ENCODE measurements around the gene TVP23C. TPM values are rescaled to one million over a fixed set of nuclear protein-coding genes. Genes with fewer than 3 reads are reported as not detected.
A peak's percentile ranks its signal among the peaks of the same experiment; 100 is the strongest.

The TVP23C gene
- total RNA-seq, 1 donor from 2014 or later: 15.2 TPM

GRCh38 chr17:15496735-15497670, 66.3 kb downstream of the TVP23C start:
- peak; percentile 59 for DNase-seq (ENCODE audit: low spot score)

GRCh38 chr17:15494821-15495220, 68.5 kb downstream of the TVP23C start:
- DNase-seq (ENCODE audit: low spot score): peak; percentile 50

DNA sequence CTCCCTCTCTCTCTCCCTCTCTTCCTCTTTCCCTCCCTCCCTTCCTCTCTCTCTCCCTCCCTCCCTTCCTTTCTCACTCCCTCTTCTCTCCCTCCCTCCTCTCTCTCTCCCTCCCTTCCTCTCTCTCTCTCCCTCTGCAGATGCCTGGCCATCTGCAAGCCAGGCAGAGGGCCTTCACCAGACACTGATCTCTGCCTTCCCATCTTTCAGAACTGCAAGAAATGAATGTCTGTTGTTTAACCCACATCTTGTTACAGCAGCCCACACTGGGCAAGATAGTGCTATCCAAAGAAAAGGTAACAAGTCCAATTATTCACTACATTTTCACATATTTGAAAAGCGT, 69.6 kb downstream of the TVP23C start:
- DNase-seq (ENCODE audit: low spot score): no peak

DNA sequence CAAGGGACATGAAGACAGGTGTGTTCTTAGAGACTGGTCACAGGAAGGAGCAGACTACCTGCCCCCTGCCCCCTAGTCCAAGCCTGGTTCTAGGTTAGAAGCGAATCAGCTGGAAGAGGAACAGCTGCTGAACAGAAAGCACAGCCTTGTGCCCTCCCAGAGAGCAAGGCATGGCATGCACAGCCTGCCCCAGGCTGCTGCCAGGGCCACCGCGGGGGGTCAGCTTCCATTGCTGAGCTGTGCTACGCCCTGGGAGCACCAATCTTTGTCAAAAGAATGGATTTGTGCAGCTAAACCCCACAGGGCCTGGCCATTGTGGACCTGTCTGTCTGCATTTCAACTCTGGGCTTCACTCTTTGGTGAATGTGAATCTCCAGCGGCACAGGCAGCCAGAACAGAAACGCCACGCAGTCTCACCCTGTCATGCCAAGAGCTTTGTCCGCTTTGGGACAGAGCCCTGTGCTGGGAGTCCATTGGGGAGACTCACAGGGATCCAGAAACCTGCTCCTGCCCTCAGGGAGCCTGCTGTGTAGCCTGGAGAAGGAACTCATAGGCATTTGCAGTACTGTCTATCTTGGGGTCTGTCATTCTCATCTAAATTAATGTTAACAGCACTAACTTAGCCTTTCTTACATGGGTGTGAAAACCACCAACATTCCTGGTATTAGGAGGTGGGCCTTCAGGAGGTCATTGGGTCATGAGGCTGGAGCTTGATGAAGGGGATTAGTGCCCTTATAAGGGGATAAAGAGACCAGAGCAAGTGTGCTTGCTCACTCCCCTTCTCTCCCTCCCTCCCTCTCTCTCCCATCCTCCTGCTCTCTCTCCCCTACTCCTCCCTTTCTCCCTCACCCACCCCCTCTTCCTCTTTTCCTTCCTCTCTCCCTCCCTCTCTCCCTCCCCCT, 70.2 kb downstream of the TVP23C start:
- DNase-seq (ENCODE audit: low spot score): no peak

DNA sequence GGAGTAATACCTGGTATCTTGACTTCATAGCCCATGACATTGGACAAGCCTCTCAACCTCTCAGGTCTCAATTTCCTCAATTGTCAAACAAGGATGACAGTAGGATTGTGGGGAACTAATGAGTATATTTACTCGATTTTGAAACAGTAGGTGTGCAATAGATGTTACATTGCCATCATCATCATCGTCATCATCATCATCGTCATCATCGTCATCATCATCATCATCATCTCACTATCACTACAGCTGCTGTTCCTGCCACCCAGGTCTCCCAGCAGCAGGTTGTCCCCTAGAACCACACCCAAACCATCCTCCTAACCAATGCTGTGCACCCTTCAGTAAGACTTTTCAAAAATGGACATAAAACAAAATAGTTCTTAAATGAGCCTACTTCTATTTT, 71.1 kb downstream of the TVP23C start:
- DNase-seq (ENCODE audit: low spot score): no peak

DNA sequence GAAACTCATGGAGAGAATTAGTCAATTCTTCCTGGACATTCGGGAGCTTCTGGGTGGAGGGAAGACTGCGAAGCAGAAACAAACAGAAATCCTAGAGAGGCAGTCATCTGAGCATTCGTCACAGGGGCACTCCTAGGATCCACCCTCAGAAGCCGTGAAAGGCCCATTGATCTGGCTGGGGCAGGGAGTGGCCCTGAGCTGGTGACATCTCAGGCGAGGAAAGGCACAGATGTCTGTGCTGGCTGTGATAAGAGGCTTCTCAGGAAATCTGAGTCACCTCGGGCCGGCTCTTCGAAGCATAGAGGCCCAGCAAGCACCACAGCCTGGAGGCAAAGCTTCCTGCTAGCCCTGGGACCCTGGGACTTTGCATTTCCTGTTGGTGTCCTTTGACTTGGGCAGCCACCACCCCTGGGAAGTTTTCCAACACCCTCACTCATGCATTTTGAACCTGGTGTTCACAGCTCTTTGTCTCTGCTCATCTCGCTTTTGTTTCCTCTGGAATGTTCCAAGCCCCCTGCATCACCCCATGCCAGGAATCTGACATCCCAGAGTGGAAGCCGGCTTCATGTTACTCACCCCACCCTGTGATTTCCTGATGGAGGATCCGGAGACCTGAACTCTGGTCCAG, 72.5 kb downstream of the TVP23C start:
- peak; percentile 60 for DNase-seq (ENCODE audit: low spot score)

- no peak for DNase-seq (ENCODE audit: low spot score)
Observed at GRCh38 chr17:15488557-15488956, 74.7 kb downstream of the TVP23C start.

- DNase-seq (ENCODE audit: low spot score): no peak
Observed at GRCh38 chr17:15485045-15485444, 78.2 kb downstream of the TVP23C start.

- peak; percentile 92 for DNase-seq (ENCODE audit: low spot score)
Observed at GRCh38 chr17:15483431-15483830, 79.9 kb downstream of the TVP23C start.

DNA sequence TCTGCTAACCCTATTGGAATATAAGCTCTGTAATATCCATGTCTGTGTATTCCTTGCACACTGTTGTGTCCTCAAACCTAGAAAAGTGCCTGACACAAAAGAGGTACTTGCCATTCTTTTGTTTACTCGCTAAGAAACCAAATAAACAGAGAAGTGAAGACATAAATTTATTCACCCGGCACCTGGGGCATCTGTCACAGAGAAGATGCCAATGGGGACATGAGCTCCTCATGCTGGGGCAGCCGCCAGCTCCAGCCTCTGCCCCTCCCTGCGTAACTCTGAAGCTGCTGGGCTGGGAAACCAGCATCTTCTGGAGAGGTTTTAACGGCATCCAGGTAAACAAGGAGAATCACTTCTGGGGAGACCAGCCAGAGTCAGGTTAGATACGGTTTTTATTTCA, 80.8 kb downstream of the TVP23C start:
- no peak for DNase-seq (ENCODE audit: low spot score)

DNA sequence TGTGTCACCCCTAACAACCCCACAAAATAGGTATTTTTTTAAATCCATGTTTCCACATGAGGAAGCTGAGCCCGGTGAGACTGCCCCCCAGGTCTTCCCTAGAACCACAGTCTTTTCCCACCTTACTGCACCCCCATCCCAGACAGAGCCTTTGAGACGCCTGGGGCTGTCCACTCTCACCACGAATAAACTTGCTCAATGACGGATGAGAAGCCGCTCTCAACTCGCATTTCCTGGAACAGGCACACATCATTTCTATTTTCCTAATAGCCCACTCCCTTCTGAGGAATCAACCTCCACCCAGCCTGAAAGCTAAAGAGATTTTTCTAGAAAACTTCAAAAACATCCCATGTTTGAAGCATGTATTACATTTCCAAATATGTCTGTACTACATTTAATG, 81.8 kb downstream of the TVP23C start:
- no peak for DNase-seq (ENCODE audit: low spot score)

GRCh38 chr17:15480204-15480603, 83.1 kb downstream of the TVP23C start:
- DNase-seq (ENCODE audit: low spot score): no peak

DNA sequence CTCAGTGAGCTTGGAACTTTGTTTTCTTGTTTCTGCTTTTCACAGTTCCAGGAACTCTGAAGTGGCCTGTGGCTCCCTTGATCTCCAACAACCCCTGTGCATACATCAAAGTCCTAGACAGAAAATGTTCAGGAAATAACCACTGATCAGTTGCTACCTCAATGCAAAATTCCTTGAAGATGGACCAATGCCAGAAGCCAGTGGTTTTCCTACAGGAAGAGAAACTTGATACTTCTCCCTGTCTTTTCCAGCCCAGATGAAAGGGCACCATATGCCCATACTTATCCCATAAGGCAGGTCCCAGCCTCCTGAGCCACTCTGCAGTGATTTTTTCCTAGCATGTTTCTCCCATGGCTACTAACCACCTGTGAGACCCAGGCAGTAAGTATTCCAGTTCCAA, 83.6 kb downstream of the TVP23C start:
- no peak for DNase-seq (ENCODE audit: low spot score)

DNA sequence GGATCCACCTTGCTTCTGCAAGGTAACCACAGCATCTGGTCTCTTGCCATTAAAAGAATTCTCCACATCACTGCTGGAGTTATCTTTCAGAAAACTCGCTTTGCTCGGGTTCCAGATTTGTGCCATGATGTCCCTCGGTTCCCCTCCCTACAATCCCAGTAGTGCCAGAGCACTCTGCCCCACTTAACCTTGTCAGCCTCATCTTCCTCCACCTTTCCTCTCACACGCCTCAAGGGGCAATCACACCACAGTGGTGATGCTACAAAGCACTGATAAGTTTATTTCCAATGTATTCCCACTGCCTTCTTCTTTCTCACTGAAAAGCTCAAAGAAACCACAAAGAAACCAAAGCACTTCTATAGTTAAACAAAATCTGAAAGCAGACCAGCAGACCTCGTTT, 84.4 kb downstream of the TVP23C start:
- DNase-seq (ENCODE audit: low spot score): no peak

- DNase-seq (ENCODE audit: low spot score): peak; percentile 83
Observed at GRCh38 chr17:15475631-15476354, 87.5 kb downstream of the TVP23C start.

- DNase-seq (ENCODE audit: low spot score): no peak
Observed at GRCh38 chr17:15472891-15473290, 90.4 kb downstream of the TVP23C start.

- DNase-seq (ENCODE audit: low spot score): no peak
Observed at GRCh38 chr17:15470536-15470935, 92.7 kb downstream of the TVP23C start.

DNA sequence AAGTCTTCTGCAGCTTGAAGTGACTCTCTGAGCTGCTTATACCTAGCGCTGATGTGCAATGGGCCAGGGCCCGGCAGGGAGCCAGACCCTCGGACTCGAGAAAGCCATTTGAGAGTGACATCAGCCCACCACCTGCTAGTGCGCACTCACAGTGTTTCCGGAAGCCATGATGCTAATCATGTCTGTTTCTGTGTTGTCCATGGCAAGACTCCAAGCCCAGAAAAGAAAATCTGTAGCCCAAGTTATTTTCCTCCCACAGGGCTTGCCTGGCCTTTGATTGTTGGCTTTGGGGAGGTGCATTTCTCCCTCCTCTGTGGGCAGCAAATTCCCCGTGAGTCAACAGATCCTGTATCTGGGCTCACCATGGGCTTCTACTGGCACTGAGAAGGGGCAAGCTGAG, 94.0 kb downstream of the TVP23C start:
- DNase-seq (ENCODE audit: low spot score): no peak

DNA sequence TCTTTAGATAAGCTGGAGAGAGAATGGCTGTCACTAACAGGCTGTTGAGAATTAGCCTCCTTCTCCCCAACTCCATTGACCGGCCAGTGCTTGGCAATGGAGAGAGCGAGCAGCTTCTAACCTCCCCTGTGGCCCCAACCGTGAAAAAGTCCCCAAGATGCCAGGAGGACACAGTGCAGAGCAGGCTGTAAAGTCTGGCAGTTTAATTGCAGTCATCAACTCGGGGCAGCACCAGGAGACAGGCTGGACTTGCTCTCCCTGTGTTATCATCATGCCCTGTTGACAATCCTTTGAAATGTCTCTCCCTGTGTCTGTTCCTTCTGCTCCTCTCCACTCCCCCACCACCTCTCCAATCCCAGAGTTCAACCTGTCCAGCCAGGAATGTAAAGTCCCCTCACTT, 95.2 kb downstream of the TVP23C start:
- DNase-seq (ENCODE audit: low spot score): no peak

GRCh38 chr17:15467592-15467991, 95.7 kb downstream of the TVP23C start, which contains the start of gene CDRT4:
Gene CDRT4 (minus strand): TSS chr17:15467621. CDS start chr17:15440238, 27,383 bp downstream.
- no peak for DNase-seq (ENCODE audit: low spot score)

GRCh38 chr17:15466131-15466530, 97.2 kb downstream of the TVP23C start:
- DNase-seq (ENCODE audit: low spot score): no peak

All from umbilical cord (tissue), 2 donors.